B cell (primary cell): ENCODE results near the gene ATP10A. TPM values are rescaled to one million over a fixed set of nuclear protein-coding genes. Genes with fewer than 3 reads are reported as not detected.

Source experiments
- ATAC-seq: fragments of 200-7000 bp; cut with Tn5 transposase; one replicate; pipeline ENCODE4 v1.10.0; 2021; ENCODE audit warnings: low read depth, mild to moderate bottlenecking, moderate number of reproducible peaks, moderate library complexity
- CTCF ChIA-PET: fragments of 350-600 bp; sonication (Branson Sonifier 250); formaldehyde crosslinking; loops from one replicate; lab custom pipeline; 2021; ENCODE audit warnings: antibody characterized with exemption, inconsistent platforms; lab: Charles Lee
- POLR2A ChIA-PET: fragments of 350-600 bp; sonication (Branson Sonifier 250); formaldehyde crosslinking; loops from one replicate; lab custom pipeline; 2021; ENCODE audit warnings: antibody characterized with exemption; lab: Charles Lee
- DNase-seq: peaks from one replicate; pipeline ENCODE4 v3.0.0; 2013
- H2AFZ ChIP-seq: 2 replicates; pipeline ENCODE4 v1.6.1; 2012; ENCODE audit warnings: mild to moderate bottlenecking, low read depth, low read length; ENCODE audit not compliant: insufficient read depth, poor library complexity, severe bottlenecking
- H3K27ac ChIP-seq, 2 donors: 1 replicate in 1 of 2; 2 replicates in 1 of 2; pipeline ENCODE4 v1.5.1; 2012 to 2013; ENCODE audit warnings: low read length in 2 of 2, mild to moderate bottlenecking in 2 of 2, moderate library complexity in 1 of 2
- H3K27me3 ChIP-seq, 4 experiments: fragments of 200-600 bp in 1 of 4; sonication (generic) in 1 of 4; replicated peaks in 1 of 4; 1 replicate in 2 of 4; 2 replicates in 2 of 4; pipeline versions ENCODE4 v1.6.1 to v1.7.0; 2013 to 2016; ENCODE audit warnings: low read length in 3 of 4, mild to moderate bottlenecking in 2 of 4, mixed read lengths in 1 of 4, moderate library complexity in 1 of 4; ENCODE audit not compliant: insufficient read depth in 4 of 4, control insufficient read depth in 3 of 4; ENCODE audit errors: control extremely low read depth in 1 of 4
- H3K36me3 ChIP-seq, 2 experiments: replicated peaks in 1 of 2; 1 replicate in 1 of 2; 2 replicates in 1 of 2; pipeline versions ENCODE4 v1.6.1 to v1.7.1; 2013; ENCODE audit warnings: low read length in 1 of 2; ENCODE audit not compliant: insufficient read depth in 2 of 2, control insufficient read depth in 1 of 2; ENCODE audit errors: control extremely low read depth in 1 of 2, extremely low read depth in 1 of 2
- H3K4me1 ChIP-seq, 2 donors: fragments of 200-600 bp in 1 of 2; sonication (generic) in 1 of 2; 1 replicate in 1 of 2; 2 replicates in 1 of 2; pipeline versions ENCODE4 v1.5.1 to v1.6.1; 2013 to 2017; ENCODE audit warnings: low read length in 2 of 2; ENCODE audit not compliant: control insufficient read depth in 2 of 2, insufficient read depth in 2 of 2
- H3K4me2 ChIP-seq: replicated peaks from 2 replicates; pipeline ENCODE3; 2012; ENCODE audit warnings: mild to moderate bottlenecking, low read depth, low read length; ENCODE audit not compliant: poor library complexity, severe bottlenecking
- H3K4me3 ChIP-seq, 5 experiments: fragments of 200-600 bp in 1 of 5; sonication (generic) in 1 of 5; 1 replicate in 3 of 5; 2 replicates in 2 of 5; pipeline versions ENCODE4 v1.5.1 to v1.7.0; 2011 to 2016; ENCODE audit warnings: low read length in 4 of 5, mild to moderate bottlenecking in 4 of 5, low read depth in 2 of 5, control low read depth in 1 of 5, moderate library complexity in 1 of 5; ENCODE audit not compliant: insufficient read depth in 1 of 5; ENCODE audit errors: control extremely low read depth in 1 of 5, extremely low read depth in 1 of 5
- H3K79me2 ChIP-seq: fragments of 200-600 bp; sonication (generic); one replicate; pipeline ENCODE4 v1.6.0; 2016; ENCODE audit warnings: low read length; ENCODE audit not compliant: control insufficient read depth, insufficient read depth
- H3K9ac ChIP-seq: fragments of 200-600 bp; sonication (generic); 2 replicates; pipeline ENCODE4 v1.6.1; 2017; ENCODE audit warnings: mild to moderate bottlenecking, low read length, moderate library complexity
- H3K9me3 ChIP-seq, 3 donors: one replicate each; pipeline versions ENCODE4 v1.6.1 to v1.7.1; 2013; ENCODE audit warnings: low read length in 2 of 3; ENCODE audit not compliant: control insufficient read depth in 2 of 3, insufficient read depth in 1 of 3; ENCODE audit errors: control extremely low read depth in 1 of 3
- H4K20me1 ChIP-seq: 2 replicates; pipeline ENCODE4 v1.6.0; 2012; ENCODE audit warnings: mild to moderate bottlenecking, low read length; ENCODE audit not compliant: insufficient read depth, control insufficient read depth, poor library complexity, severe bottlenecking
- H3K27ac Mint-ChIP-seq: one replicate; pipeline ENCODE4 v1.8.0; 2021; ENCODE audit warnings: mixed read lengths
- H3K27me3 Mint-ChIP-seq: one replicate; pipeline ENCODE4 v1.8.0; 2021; ENCODE audit warnings: mixed read lengths
- H3K4me1 Mint-ChIP-seq: one replicate; pipeline ENCODE4 v1.8.0; 2021; ENCODE audit warnings: mixed read lengths
- H3K4me3 Mint-ChIP-seq: one replicate; pipeline ENCODE4 v1.8.0; 2021; ENCODE audit warnings: mixed read lengths
- H3K9me3 Mint-ChIP-seq: one replicate; pipeline ENCODE4 v1.8.0; 2022; ENCODE audit warnings: mixed read lengths; ENCODE audit not compliant: insufficient read depth
- EZH2 ChIP-seq: IDR thresholded peaks from 2 replicates; pipeline ENCODE4 v1.6.1; 2012; ENCODE audit warnings: borderline replicate concordance, low read depth, mild to moderate bottlenecking, moderate library complexity, low read length; ENCODE audit not compliant: insufficient read depth, poor library complexity, severe bottlenecking
- WGBS: methylation state at CpG from one replicate; pipeline ENCODE4 v1.1.5; 2013; ENCODE audit warnings: missing lambda C conversion rate; ENCODE audit not compliant: insufficient coverage; 5-methylcytosine and 5-hydroxymethylcytosine counted together
- intact Hi-C: fragments of 100-400 bp; cut with micrococcal nuclease; formaldehyde crosslinking; loops from one replicate; pipeline ENCODE4 v1.10.0; 2022
- polyA plus RNA-seq: library from polyadenylated mRNA; depleted of rRNA; stranded (reverse); fragments of >200 nt; gene quantifications from 2 replicates; pipeline ENCODE4 v1.2.3, GENCODE V29; 2012
- total RNA-seq, 2 donors: library from RNA; stranded (reverse); fragments of 120-200 nt in 1 of 2; gene quantifications; 1 replicate in 1 of 2; 2 replicates in 1 of 2; pipeline versions ENCODE4 v1.2.3 to v1.2.4, GENCODE V29; 2013 to 2022
- TF ChIP-seq, protein P1 (sequence below): fragments of 200-600 bp; IDR thresholded peaks from one replicate; pipeline ENCODE4 v1.8.0; 2022; ENCODE audit warnings: antibody characterized with exemption, mild to moderate bottlenecking

ATP10A gene
- total and polyA plus RNA-seq, 2 donors (not counting 1 experiment from before 2014, with no cell fraction given): 0.21 to 0.22 TPM

DNA sequence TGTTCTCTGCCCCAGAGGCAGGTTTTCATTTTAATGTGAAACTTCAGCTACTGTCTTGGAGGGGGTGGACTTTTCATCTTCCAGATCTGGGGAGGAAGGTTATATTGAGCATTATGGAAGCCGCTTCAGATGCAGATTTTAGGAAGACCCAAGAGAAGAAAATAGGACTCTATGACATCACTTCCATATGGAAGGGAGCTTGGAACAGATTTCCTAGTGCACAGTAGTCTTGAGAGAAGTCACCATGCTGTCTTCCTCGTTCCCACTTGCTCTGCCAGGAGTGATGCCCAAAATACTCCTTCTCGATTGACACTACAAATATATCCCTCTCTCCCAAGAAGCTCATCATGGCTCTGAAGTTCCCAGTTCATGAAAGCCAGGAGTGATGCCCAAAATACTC is 197.2 kb downstream of the ATP10A start:
- ATAC-seq (no peak), DNase-seq (no peak)
- Mint-ChIP-seq H3K27me3 (peaks cover 3% of the 10 kb centered on the region), H3K4me3 (no peak overlapping the region), H3K9me3 (no peaks in the 10 kb centered on the region), H3K27ac (no peak overlapping the region), H3K4me1 (no peaks in the 10 kb centered on the region)
- intact Hi-C loops: no loop called here
- TF ChIP-seq, protein P1, sequence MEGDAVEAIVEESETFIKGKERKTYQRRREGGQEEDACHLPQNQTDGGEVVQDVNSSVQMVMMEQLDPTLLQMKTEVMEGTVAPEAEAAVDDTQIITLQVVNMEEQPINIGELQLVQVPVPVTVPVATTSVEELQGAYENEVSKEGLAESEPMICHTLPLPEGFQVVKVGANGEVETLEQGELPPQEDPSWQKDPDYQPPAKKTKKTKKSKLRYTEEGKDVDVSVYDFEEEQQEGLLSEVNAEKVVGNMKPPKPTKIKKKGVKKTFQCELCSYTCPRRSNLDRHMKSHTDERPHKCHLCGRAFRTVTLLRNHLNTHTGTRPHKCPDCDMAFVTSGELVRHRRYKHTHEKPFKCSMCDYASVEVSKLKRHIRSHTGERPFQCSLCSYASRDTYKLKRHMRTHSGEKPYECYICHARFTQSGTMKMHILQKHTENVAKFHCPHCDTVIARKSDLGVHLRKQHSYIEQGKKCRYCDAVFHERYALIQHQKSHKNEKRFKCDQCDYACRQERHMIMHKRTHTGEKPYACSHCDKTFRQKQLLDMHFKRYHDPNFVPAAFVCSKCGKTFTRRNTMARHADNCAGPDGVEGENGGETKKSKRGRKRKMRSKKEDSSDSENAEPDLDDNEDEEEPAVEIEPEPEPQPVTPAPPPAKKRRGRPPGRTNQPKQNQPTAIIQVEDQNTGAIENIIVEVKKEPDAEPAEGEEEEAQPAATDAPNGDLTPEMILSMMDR: no peak
- TF ChIP-seq EZH2: no peak
- Histone ChIP-seq H3K4me2 (no peak overlapping the region), H4K20me1 (no peaks in the 10 kb centered on the region), H3K9me3 (no peaks in the 10 kb centered on the region), H3K27ac (no peak overlapping the region), H3K4me1 (no peaks in the 10 kb centered on the region), H3K4me3 (no peak overlapping the region), H3K9ac (no peak overlapping the region), H3K79me2 (no peaks in the 10 kb centered on the region), H2AFZ (no peak overlapping the region), H3K36me3 (no peaks in the 10 kb centered on the region), H3K27me3 (peaks cover 0 to 13% (median 0%) of the 10 kb centered on the region in 4 experiments)
- ChIA-PET POLR2A (no interaction called here), CTCF (no interaction called here)
- 86% methylated on average over 2 of the region's 3 CpGs for WGBS

DNA sequence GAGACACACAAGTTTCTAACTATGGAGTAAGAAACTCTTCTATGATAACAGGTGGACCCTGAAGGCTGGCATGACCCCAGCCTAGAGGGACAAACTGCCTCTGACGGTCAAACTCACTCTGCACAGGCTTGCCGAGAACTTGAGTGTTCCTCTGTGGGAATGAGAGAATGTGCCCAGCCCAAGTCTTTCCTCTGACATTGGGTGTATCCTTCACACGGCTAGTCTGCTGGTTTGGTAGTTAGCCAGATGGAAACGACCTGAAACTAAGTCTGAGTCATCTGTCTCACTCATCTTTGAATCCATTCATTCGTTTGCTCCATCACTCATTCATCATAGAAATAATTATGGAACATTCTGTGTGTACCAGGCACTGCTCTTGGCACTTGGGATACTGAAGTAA is 198.4 kb downstream of the ATP10A start:
- intact Hi-C loops: no loop called here
- Histone ChIP-seq H3K4me3 (no peak overlapping the region), H3K9me3 (no peaks in the 10 kb centered on the region), H3K36me3 (no peaks in the 10 kb centered on the region), H2AFZ (no peak overlapping the region), H3K27me3 (peaks cover 0 to 8% (median 0%) of the 10 kb centered on the region in 4 experiments), H3K4me1 (no peaks in the 10 kb centered on the region), H3K9ac (no peak overlapping the region), H3K27ac (no peak overlapping the region), H4K20me1 (no peaks in the 10 kb centered on the region), H3K79me2 (no peaks in the 10 kb centered on the region), H3K4me2 (no peak overlapping the region)
- Mint-ChIP-seq H3K4me1 (no peaks in the 10 kb centered on the region), H3K27ac (no peak overlapping the region), H3K4me3 (no peak overlapping the region), H3K9me3 (no peaks in the 10 kb centered on the region), H3K27me3 (peaks cover 1% of the 10 kb centered on the region)
- no peak for TF ChIP-seq EZH2
- TF ChIP-seq, protein P1: no peak
- ATAC-seq: no peak
- DNase-seq: no peak
- ChIA-PET POLR2A (no interaction called here), CTCF (no interaction called here)
- WGBS: 92% methylated on average over 3 of the region's 5 CpGs
